ENCODE measurements around the gene ENAH.

The ENAH gene

DNA sequence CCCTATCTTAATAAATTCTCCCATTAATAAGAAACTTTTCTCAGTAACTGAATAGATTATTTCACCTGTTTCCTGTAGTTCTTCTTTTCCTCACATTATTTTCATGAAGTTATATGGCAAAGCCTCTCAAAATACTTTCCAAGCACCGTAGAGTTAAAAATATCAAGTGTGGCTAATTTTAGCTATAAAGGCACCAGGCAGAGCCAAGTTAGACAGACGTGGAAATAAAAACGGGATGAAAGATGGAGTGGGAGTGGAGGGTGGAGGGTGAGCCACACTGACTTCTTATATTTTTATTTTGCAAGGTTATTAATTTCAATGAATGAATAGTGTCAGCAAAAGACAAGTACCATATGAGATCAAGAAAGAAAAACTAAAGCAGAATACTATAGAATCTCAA, 71.7 kb downstream of the ENAH start:
- Histone ChIP-seq H3K36me3 (ENCODE audit: control insufficient read depth, low read length) (no peaks in the 10 kb centered on the region), H3K4me3 (ENCODE audit: low read length) (no peak overlapping the region), H3K9me3 (ENCODE audit: control insufficient read depth, insufficient read depth, low read length) (no peaks in the 10 kb centered on the region), H3K79me2 (ENCODE audit: control insufficient read depth, low read length) (no peaks in the 10 kb centered on the region), H3K4me2 (ENCODE audit: low read length) (no peak overlapping the region), H3F3A (ENCODE audit: control insufficient read depth, insufficient read depth) (no peaks in the 10 kb centered on the region), H3K4me1 (ENCODE audit: control insufficient read depth, low read length) (no peaks in the 10 kb centered on the region), H3K9me2 (replicated peaks; ENCODE audit: control insufficient read depth, low read length) (no peaks in the 10 kb centered on the region), H3K27ac (ENCODE audit: low read depth, low read length) (no peak overlapping the region), H4K20me1 (ENCODE audit: control insufficient read depth, insufficient read depth, low read depth, low read length) (no peaks in the 10 kb centered on the region), H3K27me3 (ENCODE audit: control insufficient read depth, low read length) (peaks cover 4% of the 10 kb centered on the region)
- no peak for TF ChIP-seq EZH2phosphoT487 (IDR thresholded peaks at IDR 0.05; ENCODE audit: borderline replicate concordance, low read length)
- TF ChIP-seq, protein P1, sequence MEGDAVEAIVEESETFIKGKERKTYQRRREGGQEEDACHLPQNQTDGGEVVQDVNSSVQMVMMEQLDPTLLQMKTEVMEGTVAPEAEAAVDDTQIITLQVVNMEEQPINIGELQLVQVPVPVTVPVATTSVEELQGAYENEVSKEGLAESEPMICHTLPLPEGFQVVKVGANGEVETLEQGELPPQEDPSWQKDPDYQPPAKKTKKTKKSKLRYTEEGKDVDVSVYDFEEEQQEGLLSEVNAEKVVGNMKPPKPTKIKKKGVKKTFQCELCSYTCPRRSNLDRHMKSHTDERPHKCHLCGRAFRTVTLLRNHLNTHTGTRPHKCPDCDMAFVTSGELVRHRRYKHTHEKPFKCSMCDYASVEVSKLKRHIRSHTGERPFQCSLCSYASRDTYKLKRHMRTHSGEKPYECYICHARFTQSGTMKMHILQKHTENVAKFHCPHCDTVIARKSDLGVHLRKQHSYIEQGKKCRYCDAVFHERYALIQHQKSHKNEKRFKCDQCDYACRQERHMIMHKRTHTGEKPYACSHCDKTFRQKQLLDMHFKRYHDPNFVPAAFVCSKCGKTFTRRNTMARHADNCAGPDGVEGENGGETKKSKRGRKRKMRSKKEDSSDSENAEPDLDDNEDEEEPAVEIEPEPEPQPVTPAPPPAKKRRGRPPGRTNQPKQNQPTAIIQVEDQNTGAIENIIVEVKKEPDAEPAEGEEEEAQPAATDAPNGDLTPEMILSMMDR (IDR thresholded peaks at IDR 0.05; ENCODE audit: low read depth, low read length, poor library complexity, severe bottlenecking) = no peak

DNA sequence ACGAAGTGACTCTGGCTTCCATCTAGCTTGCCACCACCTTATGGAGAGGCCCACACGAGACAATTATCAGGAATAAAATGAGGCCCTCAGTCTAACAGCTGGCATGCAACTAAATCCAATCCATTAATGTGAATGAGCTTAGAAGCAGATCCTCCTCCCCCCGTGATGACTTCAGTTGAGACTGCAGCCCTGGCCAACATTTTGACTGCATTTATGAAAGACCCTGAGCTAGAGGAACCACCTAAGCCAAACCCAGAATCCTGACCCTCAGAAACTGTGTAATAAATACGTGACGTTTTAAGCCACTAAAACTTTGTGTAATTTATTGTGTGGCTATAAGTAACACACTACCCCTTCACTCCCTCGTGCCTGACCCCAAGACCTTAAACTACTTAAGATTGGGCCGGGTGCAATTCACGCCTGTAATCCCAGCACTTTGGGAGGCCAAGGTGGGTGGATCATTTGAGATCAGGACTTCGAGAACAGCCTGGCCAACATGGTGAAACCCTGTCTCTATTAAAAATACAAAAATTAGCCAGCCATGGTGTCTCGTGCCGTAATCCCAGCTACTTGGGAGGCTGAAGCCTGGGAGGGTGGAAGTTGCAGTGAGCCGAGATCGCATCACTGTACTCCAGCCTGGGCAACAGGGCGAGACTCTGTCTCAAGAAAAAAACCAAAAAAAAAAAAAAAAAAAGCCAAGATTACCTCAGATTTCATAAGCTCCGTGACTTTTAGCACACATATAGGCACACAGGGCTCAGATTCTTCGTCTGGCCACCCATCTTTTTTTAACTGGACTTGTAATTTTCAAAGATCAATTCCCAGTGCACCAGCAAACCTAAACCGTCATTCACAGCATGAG, 72.5 kb downstream of the ENAH start:
- H3K4me3 ChIP-seq (ENCODE audit: low read length) = no peak overlapping the region
- peaks cover 4% of the 10 kb centered on the region for H3K27me3 ChIP-seq (ENCODE audit: control insufficient read depth, low read length)
- no peak overlapping the region for H3K4me2 ChIP-seq (ENCODE audit: low read length)
- no peaks in the 10 kb centered on the region for H3K79me2 ChIP-seq (ENCODE audit: control insufficient read depth, low read length)
- no peaks in the 10 kb centered on the region for H3K36me3 ChIP-seq (ENCODE audit: control insufficient read depth, low read length)
- no peaks in the 10 kb centered on the region for H3F3A ChIP-seq (ENCODE audit: control insufficient read depth, insufficient read depth)
- H4K20me1 ChIP-seq (ENCODE audit: control insufficient read depth, insufficient read depth, low read depth, low read length) = no peaks in the 10 kb centered on the region
- no peak overlapping the region for H3K27ac ChIP-seq (ENCODE audit: low read depth, low read length)
- no peaks in the 10 kb centered on the region for H3K9me2 ChIP-seq (replicated peaks; ENCODE audit: control insufficient read depth, low read length)
- no peak for TF ChIP-seq EZH2phosphoT487 (IDR thresholded peaks at IDR 0.05; ENCODE audit: borderline replicate concordance, low read length)
- TF ChIP-seq, protein P1 (IDR thresholded peaks at IDR 0.05; ENCODE audit: low read depth, low read length, poor library complexity, severe bottlenecking) = no peak
- no peaks in the 10 kb centered on the region for H3K4me1 ChIP-seq (ENCODE audit: control insufficient read depth, low read length)
- H3K9me3 ChIP-seq (ENCODE audit: control insufficient read depth, insufficient read depth, low read length) = no peaks in the 10 kb centered on the region

DNA sequence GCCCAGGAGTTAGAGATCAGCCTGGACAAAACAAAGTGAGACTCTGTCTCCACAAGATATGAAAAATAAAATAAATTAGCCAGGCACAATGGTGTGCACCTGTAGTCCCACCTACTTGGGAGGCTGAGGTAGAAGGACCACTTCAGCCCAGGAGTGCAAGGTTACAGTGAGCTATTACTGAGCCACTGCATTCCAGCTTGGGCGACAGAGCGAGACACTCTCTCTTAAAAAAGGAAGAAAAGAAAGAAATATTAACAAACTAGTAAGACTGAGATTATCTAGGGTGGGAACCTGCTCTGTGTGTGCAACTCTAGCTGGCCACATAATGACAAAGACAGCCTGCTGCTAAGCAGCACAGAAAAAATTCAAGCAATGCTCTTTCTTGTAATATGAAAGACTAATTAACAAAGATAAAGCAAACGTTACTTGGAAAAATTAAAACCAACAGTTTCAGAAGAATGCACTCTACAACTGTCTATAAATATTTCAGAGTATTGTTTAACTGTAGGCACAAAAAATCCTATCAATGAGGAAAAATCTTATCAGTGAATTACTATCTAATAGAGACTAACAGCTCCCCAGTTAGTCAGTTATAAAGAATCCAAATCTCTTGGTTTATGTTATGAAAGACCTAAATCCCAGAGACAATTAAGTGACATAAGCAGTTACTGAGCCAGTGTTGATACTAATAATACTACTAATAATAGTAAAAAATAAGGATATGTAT, 74.5 kb downstream of the ENAH start:
- Histone ChIP-seq H3K79me2 (ENCODE audit: control insufficient read depth, low read length) (no peaks in the 10 kb centered on the region), H3K27me3 (ENCODE audit: control insufficient read depth, low read length) (peaks cover 4% of the 10 kb centered on the region), H3F3A (ENCODE audit: control insufficient read depth, insufficient read depth) (no peaks in the 10 kb centered on the region), H3K27ac (ENCODE audit: low read depth, low read length) (no peak overlapping the region), H3K9me3 (ENCODE audit: control insufficient read depth, insufficient read depth, low read length) (no peaks in the 10 kb centered on the region), H4K20me1 (ENCODE audit: control insufficient read depth, insufficient read depth, low read depth, low read length) (no peaks in the 10 kb centered on the region), H3K9me2 (replicated peaks; ENCODE audit: control insufficient read depth, low read length) (no peaks in the 10 kb centered on the region), H3K36me3 (ENCODE audit: control insufficient read depth, low read length) (no peaks in the 10 kb centered on the region), H3K4me3 (ENCODE audit: low read length) (no peak overlapping the region), H3K4me2 (ENCODE audit: low read length) (no peak overlapping the region), H3K4me1 (ENCODE audit: control insufficient read depth, low read length) (no peaks in the 10 kb centered on the region)
- TF ChIP-seq EZH2phosphoT487 (IDR thresholded peaks at IDR 0.05; ENCODE audit: borderline replicate concordance, low read length) = no peak
- TF ChIP-seq, protein P1 (IDR thresholded peaks at IDR 0.05; ENCODE audit: low read depth, low read length, poor library complexity, severe bottlenecking) = no peak
